Gastroesophageal sphincter (tissue), 3 donors: ENCODE measurements around the gene CCNK.

Source experiments
- CTCF ChIP-seq, 4 experiments: fragments of 200-600 bp in 2 of 4; fragments of 450-650 bp in 2 of 4; sonication (generic) in 1 of 4; IDR thresholded peaks; one replicate each; pipeline ENCODE4 v1.5.1; 2017 to 2019; ENCODE audit warnings: antibody characterized with exemption in 4 of 4, mild to moderate bottlenecking in 2 of 4, moderate library complexity in 2 of 4
- EP300 ChIP-seq: sonication (generic); formaldehyde crosslinking; IDR thresholded peaks from one replicate; pipeline ENCODE4 v1.6.1; 2017; ENCODE audit warnings: antibody characterized with exemption, mild to moderate bottlenecking
- POLR2A ChIP-seq, 2 donors: fragments of 450-650 bp; IDR thresholded peaks; one replicate each; pipeline ENCODE4 v1.6.1; 2017; ENCODE audit warnings: antibody characterized with exemption in 2 of 2, mild to moderate bottlenecking in 2 of 2, moderate library complexity in 1 of 2
- POLR2AphosphoS5 ChIP-seq: sonication (generic); formaldehyde crosslinking; IDR thresholded peaks from one replicate; pipeline ENCODE4 v1.6.1; 2017; ENCODE audit warnings: antibody characterized with exemption

GRCh38 chr14:99559286-99559990 lies 78.2 kb downstream of the CCNK start:
- TF ChIP-seq POLR2A (IDR thresholded peaks at IDR 0.05) (no peak), CTCF (IDR thresholded peaks at IDR 0.05) (peak in 1 of 4 experiments; percentile 16), EP300 (no peak), POLR2AphosphoS5 (peak; percentile 18)
